ENCODE measurements around the gene PROCA1. TPM values are rescaled to one million over a fixed set of nuclear protein-coding genes. Genes with fewer than 3 reads are reported as not detected.
A peak's percentile ranks its signal among the peaks of the same experiment; 100 is the strongest.

Gene PROCA1
- total RNA-seq, 2 donors from 2014 or later, result 28.7 to 41.6 TPM

DNA sequence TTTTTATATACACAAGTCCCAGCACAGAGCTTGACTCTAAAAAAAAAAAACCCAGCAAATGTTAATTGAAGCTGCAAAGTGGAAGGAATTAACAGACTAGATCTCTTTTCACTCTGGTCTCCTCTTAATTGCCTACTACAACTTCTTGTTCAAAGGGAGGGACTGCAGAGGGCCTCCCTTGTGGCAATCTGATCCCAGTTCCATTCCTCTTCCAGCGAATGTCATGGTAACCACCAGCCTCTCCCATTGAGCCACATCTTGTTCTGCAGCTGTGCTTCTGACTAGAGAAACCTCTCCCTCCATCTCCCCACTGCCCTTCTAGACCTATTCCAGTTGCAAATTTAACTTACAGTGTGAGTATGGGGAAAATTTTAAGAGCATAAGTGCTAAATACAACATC lies 43.8 kb downstream of the PROCA1 start:
- no peaks in the 10 kb centered on the region for H3K27me3 ChIP-seq (ENCODE audit: control insufficient read depth, insufficient read depth, low read length, poor library complexity, severe bottlenecking)
- Mint-ChIP-seq H3K27me3 (ENCODE audit: insufficient read depth) (no peaks in the 10 kb centered on the region), H3K27ac (peak overlapping the region; percentile 35), H3K4me3 (no peak overlapping the region), H3K4me1 (peaks cover 11% of the 10 kb centered on the region), H3K36me3 (ENCODE audit: low read depth) (peaks cover 60% of the 10 kb centered on the region), H3K9me3 (no peaks in the 10 kb centered on the region)
- no peak overlapping the region for H3K4me3 ChIP-seq (ENCODE audit: low read length)
- TF ChIP-seq, protein P1, sequence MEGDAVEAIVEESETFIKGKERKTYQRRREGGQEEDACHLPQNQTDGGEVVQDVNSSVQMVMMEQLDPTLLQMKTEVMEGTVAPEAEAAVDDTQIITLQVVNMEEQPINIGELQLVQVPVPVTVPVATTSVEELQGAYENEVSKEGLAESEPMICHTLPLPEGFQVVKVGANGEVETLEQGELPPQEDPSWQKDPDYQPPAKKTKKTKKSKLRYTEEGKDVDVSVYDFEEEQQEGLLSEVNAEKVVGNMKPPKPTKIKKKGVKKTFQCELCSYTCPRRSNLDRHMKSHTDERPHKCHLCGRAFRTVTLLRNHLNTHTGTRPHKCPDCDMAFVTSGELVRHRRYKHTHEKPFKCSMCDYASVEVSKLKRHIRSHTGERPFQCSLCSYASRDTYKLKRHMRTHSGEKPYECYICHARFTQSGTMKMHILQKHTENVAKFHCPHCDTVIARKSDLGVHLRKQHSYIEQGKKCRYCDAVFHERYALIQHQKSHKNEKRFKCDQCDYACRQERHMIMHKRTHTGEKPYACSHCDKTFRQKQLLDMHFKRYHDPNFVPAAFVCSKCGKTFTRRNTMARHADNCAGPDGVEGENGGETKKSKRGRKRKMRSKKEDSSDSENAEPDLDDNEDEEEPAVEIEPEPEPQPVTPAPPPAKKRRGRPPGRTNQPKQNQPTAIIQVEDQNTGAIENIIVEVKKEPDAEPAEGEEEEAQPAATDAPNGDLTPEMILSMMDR (conservative IDR thresholded peaks at IDR 0.05), result no peak
- no peaks in the 10 kb centered on the region for H3K9me3 ChIP-seq (ENCODE audit: control insufficient read depth, low read length)
- no peak for DNase-seq
- H3K9ac ChIP-seq (ENCODE audit: extremely low read depth, low read length, poor library complexity, severe bottlenecking), result no peak overlapping the region
- WGBS, 2 experiments (ENCODE audit: insufficient coverage in 1 of 2, insufficient read length in 1 of 2), result 86 to 100% methylated on average over 1 of the region's 1 CpG
- H3K36me3 ChIP-seq (ENCODE audit: control insufficient read depth, insufficient read depth, low read length), result peaks cover 67% of the 10 kb centered on the region
- H3K4me1 ChIP-seq (ENCODE audit: control insufficient read depth, insufficient read depth, low read length), result no peaks in the 10 kb centered on the region
- peak overlapping the region; percentile 39 for H3K27ac ChIP-seq (ENCODE audit: low read depth, low read length)

DNA sequence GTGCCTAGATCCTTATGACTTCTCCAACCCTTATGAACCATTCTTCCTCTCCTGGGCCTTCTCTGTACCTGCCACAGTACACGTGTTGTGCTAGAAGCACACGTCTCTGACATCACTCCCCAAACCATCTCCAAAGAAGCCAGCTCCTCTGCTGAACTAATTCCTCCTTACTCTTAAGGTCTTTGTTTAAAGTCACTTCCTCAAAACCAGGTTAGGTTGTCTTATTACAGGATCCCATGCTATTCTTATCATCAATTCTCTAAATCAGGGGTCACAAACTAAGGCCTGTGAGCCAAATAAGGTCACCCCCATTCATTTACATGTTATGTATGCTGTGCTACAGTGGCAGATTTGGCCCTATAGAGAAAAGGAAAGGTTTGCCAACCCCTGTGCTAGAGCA lies 45.7 kb downstream of the PROCA1 start:
- Mint-ChIP-seq H3K27me3 (ENCODE audit: insufficient read depth) (no peaks in the 10 kb centered on the region), H3K27ac (peak overlapping the region; percentile 8), H3K4me3 (no peak overlapping the region), H3K9me3 (peaks cover 7% of the 10 kb centered on the region), H3K4me1 (peaks cover 14% of the 10 kb centered on the region), H3K36me3 (ENCODE audit: low read depth) (peaks cover 53% of the 10 kb centered on the region)
- no peaks in the 10 kb centered on the region for H3K27me3 ChIP-seq (ENCODE audit: control insufficient read depth, insufficient read depth, low read length, poor library complexity, severe bottlenecking)
- peaks cover 3% of the 10 kb centered on the region for H3K9me3 ChIP-seq (ENCODE audit: control insufficient read depth, low read length)
- H3K36me3 ChIP-seq (ENCODE audit: control insufficient read depth, insufficient read depth, low read length), result peaks cover 48% of the 10 kb centered on the region
- H3K27ac ChIP-seq (ENCODE audit: low read depth, low read length), result no peak overlapping the region
- no peaks in the 10 kb centered on the region for H3K4me1 ChIP-seq (ENCODE audit: control insufficient read depth, insufficient read depth, low read length)
- H3K4me3 ChIP-seq (ENCODE audit: low read length), result no peak overlapping the region
- H3K9ac ChIP-seq (ENCODE audit: extremely low read depth, low read length, poor library complexity, severe bottlenecking), result no peak overlapping the region
- DNase-seq, result no peak
- 88 to 99% methylated on average over 2 of the region's 2 CpGs for WGBS, 2 experiments (ENCODE audit: insufficient coverage in 1 of 2, insufficient read length in 1 of 2)
- TF ChIP-seq, protein P1 (conservative IDR thresholded peaks at IDR 0.05), result no peak

DNA sequence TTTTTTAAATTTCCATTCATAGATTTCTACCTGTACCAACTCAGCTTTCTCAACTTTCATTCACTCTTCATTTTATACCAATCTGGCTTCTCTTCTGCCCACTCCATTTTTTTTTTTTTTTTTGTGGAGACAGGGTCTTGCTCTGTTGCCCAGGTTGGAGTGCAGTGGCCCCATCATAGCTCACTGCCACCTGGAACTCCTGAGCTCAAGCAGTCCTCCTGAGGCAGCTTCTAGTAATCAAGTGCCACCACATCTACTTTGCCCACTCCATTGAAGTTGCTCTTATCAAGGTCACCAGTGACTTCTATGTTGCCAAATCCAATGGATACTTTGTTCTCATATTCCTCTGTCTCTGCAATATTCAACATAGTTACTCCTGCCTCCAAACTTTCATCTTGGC lies 48.0 kb downstream of the PROCA1 start:
- H3K4me1 ChIP-seq (ENCODE audit: control insufficient read depth, insufficient read depth, low read length), result no peaks in the 10 kb centered on the region
- H3K4me1 Mint-ChIP-seq, result peaks cover 14% of the 10 kb centered on the region
- H3K4me3 Mint-ChIP-seq, result peak overlapping the region; percentile 99
- H3K27ac ChIP-seq (ENCODE audit: low read depth, low read length), result no peak overlapping the region
- peak overlapping the region; percentile 99 for H3K4me3 ChIP-seq (ENCODE audit: low read length)
- H3K9me3 ChIP-seq (ENCODE audit: control insufficient read depth, low read length), result peaks cover 23% of the 10 kb centered on the region
- no peaks in the 10 kb centered on the region for H3K27me3 Mint-ChIP-seq (ENCODE audit: insufficient read depth)
- no peaks in the 10 kb centered on the region for H3K27me3 ChIP-seq (ENCODE audit: control insufficient read depth, insufficient read depth, low read length, poor library complexity, severe bottlenecking)
- H3K27ac Mint-ChIP-seq, result peak overlapping the region; percentile 100
- H3K36me3 Mint-ChIP-seq (ENCODE audit: low read depth), result peaks cover 61% of the 10 kb centered on the region
- no peak for DNase-seq
- TF ChIP-seq, protein P1 (conservative IDR thresholded peaks at IDR 0.05), result no peak
- H3K36me3 ChIP-seq (ENCODE audit: control insufficient read depth, insufficient read depth, low read length), result peaks cover 49% of the 10 kb centered on the region
- peaks cover 28% of the 10 kb centered on the region for H3K9me3 Mint-ChIP-seq
- H3K9ac ChIP-seq (ENCODE audit: extremely low read depth, low read length, poor library complexity, severe bottlenecking), result no peak overlapping the region
